NCI-H1436 (cell line): ENCODE measurements around the gene TCEA3.

Experiments
- DNase-seq: peaks from one replicate; lab custom pipeline; 2025; lab: John Stamatoyannopoulos, UW

TCEA3 gene

GRCh38 chr1:23367791-23368561, 56.6 kb downstream of the TCEA3 start:
- DNase-seq: peak; percentile 99

DNA sequence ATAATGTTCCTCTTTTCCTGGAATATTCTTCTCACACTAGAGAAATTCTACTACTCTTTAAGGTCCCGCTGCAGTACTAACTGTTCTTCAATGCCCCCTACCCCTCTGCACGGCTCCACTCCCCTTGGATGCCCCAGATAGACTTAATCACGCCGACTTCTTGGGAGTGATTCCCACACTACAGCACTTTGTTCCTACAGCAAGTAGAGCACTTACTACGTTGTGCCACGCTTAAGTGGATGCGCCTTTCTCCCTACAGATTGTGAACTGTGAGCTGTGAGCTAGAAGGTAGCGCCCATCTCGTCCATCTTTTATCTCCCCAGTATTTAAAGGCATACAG, 57.1 kb downstream of the TCEA3 start:
- DNase-seq: no peak

- DNase-seq: no peak
Measured at GRCh38 chr1:23366598-23366997, 58.0 kb downstream of the TCEA3 start.

- DNase-seq: no peak
Measured at GRCh38 chr1:23366146-23366545, 58.4 kb downstream of the TCEA3 start.

GRCh38 chr1:23362218-23362713, 62.3 kb downstream of the TCEA3 start:
- DNase-seq: no peak

DNA sequence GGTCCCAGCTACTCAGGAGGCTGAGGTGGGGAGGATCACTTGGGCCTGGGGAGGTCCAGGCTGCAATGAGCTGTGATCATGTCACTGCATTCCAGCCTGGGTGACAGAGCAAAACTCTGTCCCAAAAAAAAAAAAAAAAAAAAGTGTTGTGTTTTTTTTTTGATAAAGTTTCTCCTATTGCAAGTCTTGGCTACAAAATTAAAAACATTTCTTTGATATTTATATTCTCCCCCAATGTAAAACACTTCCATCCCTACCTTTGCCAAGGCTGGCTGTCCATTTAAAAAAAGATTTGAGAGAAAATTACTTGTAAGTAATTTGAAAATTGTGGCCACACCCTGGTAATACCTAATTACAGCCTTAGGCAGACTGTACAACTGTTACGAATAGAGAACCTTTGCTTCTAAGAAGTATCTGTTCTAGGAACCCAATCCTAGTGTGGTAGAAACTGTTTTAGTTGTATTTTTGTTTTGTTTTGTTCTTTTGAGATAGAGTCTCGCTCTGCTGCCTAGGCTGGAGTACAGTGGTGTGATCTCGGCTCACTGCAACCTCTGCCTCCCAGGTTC, 66.2 kb downstream of the TCEA3 start:
- DNase-seq: no peak

DNA sequence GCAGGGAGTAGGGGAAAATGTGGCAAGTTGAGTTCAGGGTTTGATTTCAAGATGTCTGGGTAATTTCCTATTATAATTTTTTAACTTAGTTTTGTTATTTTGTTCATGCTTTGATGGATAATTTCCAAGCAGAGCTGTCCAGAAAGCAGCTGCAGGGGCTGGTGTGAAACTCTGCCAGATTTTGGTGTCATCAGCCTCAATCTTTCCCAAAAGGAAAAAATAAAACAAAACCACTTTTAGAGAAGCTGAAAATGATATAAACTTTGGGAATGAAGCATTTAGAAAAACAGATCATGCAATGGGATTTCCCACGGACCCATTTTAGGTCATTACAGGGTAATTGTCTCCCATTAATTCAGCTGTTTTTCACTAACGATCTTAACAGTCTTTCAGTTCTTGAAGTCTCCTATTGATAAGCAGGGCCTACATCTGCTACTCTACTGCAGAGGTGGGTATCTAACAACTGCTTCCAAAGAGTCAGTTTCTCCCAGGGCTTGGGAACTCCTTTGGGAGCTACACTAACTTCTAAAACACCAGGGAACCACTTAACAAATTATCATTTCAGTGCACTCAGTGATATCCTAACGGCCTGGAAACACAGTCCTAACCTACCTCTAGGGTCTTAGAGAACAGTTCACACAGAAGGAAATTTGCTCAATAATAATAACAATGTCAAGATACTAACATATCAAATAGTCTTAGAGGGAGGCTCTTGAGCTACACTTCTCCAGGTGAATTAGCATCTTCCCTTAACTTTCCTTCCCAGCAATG, 67.2 kb downstream of the TCEA3 start:
- no peak for DNase-seq

DNA sequence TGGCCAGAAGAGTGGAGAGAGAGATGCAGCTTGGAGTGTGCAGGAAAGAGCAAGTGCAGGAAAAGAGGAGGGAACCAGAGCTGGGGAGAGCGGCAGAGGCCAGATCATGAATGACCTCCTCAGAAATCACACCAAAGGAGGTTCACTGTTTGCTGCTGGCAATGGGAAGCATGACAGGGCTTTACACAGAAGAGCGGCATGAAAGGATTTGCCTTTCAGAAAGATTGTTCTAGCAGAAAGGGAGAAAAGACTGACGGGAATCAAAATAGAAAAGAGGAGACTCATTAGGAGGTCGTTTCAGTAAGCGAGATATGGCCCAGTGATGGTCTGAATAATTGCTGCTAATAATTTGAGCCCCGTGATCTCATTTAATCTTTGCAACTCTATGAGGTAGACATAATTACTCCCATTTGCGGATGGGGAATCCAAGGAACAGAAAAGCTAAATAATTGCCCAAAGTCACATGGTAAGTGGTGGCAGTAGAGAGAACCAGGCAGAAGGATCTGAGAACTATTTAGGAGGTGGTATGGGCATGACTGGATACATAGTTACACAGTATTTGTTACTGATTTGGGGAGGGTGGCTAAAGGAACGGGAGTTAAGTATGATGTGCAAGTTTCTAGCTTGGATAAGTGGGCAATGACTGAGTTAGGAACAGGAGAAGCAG, 67.9 kb downstream of the TCEA3 start:
- no peak for DNase-seq

DNA sequence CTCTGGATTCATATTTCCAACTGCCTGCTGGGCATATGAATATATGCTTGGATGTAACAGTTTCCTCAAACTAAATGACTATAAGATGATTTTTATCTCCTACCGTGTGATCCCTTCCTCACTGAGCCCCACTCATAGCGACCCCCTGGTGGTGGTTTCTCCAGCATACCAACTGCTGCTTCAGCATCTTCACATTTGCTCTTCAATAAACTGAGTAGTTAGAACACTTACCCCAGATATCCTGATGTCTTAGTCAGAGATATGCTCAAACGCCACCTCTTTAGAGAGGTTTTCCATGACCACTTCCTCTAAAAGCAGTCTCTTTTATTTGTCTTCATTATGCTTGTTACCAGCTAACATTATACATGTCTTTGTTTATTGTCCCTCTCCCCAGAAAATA, 70.3 kb downstream of the TCEA3 start:
- no peak for DNase-seq

DNA sequence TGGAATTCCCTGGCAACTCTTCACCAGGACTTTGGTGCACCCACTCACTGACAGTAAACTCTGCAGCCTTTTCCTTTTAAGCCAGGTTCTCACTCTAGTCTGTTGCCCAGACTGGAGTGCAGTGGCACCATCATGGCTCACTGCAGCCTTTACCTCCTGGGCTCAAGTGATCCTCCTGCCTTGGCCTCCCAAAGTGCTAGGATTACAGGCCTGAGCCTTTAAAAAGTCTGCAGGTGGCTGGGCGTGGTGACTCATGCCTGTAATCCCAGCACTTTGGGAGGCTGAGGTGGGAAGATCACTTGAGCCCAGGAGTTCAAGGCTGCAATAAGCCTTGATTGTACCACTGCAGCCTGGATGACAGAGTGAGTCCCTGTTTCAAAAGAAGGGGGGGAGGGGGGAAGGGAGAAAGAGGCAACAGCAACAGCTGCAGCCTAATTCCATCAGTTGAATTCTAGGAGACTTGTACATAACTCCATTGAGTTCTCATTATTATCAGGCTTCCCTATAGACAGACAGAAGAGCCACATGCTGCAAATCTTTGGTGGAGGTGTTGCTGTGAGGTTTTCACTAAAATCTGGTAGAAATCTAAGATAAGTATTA, 72.4 kb downstream of the TCEA3 start:
- DNase-seq: no peak

DNA sequence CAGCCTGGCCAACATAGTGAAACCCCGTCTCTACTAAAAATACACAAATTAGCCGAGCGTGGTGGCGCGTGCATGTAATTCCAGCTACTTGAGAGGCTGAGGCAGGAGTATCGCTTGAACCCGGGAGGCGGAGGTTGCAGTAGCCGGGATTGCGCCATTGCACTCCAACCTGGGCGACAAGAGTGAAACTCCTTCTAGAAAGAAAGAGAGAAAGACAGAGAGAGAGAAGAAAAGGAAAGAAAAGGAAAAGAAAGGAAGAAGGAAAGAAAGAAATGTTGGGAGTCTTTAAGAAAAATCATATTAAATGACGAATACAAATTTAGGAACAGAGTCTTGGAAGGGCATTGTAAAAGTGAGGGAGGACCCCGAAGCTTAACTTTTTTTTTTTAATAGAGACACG, 78.6 kb downstream of the TCEA3 start:
- no peak for DNase-seq

DNA sequence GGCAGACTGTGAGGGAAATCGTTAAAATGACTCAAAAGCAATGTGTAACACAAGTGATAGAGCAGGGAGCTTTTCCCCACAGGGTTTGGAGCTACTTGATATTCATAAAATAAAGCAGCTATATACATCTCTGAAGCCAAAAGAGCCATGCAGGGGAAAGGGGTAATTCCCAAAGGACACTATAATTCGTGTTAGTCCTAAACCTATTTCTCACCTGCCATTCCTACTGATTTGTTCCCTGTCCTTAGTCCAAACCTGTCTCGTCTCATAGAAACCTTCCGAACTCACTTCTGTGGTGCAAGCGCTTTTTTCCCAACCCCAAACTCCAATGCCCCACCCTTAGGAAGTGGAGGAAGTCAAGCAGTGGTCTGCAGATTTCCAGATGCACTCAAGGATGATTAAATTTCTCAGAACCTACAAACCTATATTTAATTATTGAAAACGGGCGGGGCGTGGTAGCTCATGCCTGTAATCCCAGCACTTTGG, 79.5 kb downstream of the TCEA3 start:
- no peak for DNase-seq

DNA sequence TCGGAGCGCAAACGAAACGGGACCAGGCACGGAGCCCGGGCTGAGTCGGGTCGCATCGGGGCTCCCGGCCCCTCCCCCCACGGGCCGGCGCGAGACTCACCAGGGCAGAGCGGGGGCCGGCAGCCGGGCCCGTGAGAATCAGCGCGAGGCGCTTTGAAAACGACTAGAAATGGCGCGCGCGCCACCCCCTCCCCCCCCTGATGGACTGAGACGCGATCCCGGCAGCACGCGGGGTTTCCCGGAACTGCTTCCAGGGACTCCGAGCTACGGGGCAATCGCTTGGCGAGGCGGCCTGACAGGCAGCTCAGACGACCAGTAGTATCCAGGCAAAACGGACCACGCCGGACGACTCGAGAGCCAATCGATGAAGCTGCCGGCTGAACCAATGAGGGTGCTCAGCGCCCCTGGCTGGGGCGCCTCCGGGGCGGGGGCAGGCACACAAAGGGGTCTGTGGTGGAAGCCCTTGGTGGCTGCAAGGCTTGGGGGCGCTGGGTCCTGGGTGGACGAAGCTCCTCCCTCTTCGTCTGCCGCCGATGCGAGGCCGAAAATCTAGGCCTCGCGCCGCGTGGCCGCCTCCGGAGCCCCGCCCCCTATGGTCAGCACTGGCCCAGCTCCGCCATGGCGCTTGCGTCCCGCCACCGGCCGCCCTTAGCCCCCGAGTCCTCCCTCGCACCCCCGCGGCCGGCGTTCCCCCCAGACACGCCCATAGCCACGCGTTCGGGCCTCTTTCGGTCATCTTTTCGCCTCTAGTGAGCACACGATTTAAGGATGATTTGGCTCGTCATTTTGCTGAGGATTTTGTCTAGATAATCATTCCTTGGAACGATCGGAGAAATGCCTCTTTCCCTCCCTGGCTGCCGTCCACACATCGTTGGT, 80.2 kb downstream of the TCEA3 start, which contains the start of gene HNRNPR:
HNRNPR (minus strand) TSS at position 174 of the 876 bp plus-strand sequence. CDS start 3,276 bp downstream, outside the sequence.
- peak; percentile 99 for DNase-seq

DNA sequence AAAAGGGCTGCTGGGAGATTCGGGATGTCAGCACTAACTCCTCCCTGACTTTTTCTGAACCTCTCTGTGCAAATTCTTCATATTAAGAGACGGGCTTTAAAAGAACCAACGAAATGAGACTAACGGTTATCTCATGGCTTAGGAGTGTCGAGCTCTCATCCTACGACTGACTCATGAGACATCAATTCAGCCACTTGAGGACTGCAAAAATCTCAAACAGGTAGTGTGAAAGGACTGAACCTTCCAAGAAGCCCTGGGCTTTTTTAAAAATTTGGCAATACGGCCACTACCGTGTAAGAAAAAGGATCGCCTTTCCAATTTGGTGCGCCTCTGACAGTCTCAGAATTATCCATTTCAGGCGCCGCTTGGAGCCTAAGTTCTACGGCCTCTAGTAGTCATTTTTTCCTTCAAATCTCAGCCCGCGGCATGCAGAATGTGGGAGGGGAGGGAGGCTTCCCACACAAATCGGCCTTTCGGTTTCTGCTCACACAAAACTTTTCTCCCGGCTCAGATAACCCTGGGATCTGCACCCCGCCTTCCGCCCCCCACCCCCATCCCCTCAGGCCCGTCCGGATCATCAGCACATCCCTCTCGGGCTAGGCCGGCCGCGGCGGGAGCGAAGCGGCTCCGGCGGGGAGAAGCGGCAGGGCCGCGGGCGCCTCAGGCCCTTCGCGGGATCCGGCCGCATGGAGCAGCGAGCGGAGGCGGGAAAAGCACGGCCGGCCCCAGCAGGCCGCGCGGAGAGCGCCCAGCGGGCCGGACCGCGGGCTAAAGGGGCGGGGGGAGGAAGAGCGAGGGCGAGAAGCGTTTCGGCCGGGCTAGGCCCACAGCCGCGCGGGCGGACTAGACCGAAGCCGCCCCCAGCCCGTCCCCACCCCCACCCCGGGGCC, 81.1 kb downstream of the TCEA3 start:
- peak; percentile 47 for DNase-seq

DNA sequence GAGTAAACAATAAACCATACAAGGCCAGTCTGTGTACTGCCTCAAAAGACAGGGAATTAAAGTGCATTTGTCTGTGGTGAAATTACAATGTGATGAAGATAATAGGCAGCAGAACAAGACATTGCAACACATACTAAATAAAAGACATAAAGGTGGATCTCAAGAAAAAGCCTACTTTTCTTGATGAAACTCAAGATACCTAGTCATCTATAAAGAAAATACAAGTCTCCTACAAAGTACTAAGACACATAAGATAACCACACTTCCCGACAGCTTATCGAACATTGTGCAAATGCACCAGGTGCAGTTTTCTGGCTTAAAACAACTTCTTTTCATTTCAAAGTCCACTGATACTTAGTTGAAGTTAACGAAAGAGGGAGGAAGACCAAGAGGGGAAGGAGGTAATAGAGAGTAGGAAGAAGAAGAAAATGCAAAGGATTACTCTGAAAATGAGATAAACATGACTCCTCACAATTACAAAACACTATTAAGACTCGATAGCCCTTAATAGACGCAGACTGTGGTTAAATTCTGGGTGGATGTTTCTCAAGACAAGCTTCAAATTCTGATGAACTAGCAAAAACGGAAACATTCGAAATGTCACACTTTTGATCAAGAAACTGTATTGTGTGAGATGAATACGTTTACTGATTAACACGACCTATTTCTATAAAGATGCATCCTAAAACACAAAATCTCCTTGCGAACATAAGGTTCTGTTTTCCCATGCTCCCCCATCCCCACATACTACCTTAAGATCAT, 82.4 kb downstream of the TCEA3 start:
- DNase-seq: no peak

DNA sequence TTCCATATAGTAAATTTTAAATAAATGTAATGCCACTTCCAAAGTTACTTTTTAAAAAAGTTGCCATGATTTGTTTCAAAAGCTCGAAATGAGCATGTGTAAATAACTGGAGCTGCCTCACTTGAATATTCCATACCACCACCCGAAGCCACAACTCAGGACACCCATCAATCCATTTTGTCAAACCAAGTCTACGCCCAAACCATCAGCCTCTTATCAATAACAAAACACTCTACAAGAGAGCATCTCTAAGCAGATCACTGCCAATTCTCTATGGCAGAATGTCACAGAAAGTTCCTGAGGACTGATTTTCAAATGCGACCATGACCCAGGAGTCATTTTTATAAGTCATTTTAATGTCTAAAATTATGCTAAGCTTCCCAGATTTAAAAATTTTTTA, 84.9 kb downstream of the TCEA3 start:
- no peak for DNase-seq

DNA sequence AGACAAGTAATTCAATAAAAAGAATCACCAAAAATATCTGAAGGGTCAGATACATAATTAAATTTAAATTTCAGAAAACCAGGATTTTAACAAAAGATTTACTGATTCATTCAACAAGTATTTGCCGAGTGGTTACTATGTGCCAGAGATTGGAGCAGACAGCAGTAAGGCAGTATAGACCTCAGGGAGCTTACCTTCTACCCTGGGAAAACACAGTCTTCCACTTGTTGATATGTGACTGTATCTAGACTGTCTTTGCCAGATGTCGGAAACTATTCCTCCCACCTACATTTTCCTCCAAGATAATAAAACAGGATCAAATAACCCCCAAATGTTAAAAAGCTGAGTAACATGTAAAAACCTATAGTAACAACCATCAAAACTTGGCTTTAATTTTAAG, 86.7 kb downstream of the TCEA3 start:
- no peak for DNase-seq

- no peak for DNase-seq
Measured at GRCh38 chr1:23331713-23332112, 92.8 kb downstream of the TCEA3 start.
